ENCODE measurements around the gene PCCA.

PCCA gene

DNA sequence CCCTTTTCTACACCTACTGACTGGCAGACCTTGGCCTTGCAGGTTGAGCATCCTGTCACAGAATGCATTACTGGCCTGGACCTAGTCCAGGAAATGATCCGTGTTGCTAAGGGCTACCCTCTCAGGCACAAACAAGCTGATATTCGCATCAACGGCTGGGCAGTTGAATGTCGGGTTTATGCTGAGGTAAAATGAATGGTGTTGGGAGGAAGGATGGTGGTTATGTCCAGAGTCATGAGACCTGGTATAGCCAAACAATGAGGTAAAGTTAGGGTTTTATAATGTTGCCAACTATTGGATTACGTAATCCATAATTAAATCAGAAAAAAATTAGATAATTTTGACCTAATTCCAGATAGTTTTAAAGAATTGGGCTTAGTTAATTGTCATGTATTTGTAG is 212.5 kb downstream of the PCCA start:
- peaks cover 0 to 4% (median 0%) of the 10 kb centered on the region in 3 donors for H3K36me3 ChIP-seq
- H3K27me3 ChIP-seq = no peaks in the 10 kb centered on the region
- intact Hi-C loops (cut with DNase I; ENCODE audit: low total_unique reads) = no loop called here
- no peak overlapping the region for H3K4me3 ChIP-seq
- TF ChIP-seq CTCF (IDR thresholded peaks at IDR 0.05) = no peak
- peaks cover 0 to 5% (median 0%) of the 10 kb centered on the region in 4 donors for H3K4me1 ChIP-seq
- no peaks in the 10 kb centered on the region for H3K9me3 ChIP-seq
- H3K27ac ChIP-seq = no peak overlapping the region
- no peak for DNase-seq

GRCh38 chr13:100302391-100302790 is 213.5 kb downstream of the PCCA start:
- DNase-seq = no peak
- H3K27me3 ChIP-seq = no peaks in the 10 kb centered on the region
- H3K4me3 ChIP-seq = no peak overlapping the region
- intact Hi-C loops (cut with DNase I; ENCODE audit: low total_unique reads) = no loop called here
- H3K4me1 ChIP-seq = peaks cover 0 to 5% (median 0%) of the 10 kb centered on the region in 4 donors
- TF ChIP-seq CTCF (IDR thresholded peaks at IDR 0.05) = no peak
- no peak overlapping the region for H3K27ac ChIP-seq
- peaks cover 0 to 4% (median 0%) of the 10 kb centered on the region in 3 donors for H3K36me3 ChIP-seq
- H3K9me3 ChIP-seq = no peaks in the 10 kb centered on the region

DNA sequence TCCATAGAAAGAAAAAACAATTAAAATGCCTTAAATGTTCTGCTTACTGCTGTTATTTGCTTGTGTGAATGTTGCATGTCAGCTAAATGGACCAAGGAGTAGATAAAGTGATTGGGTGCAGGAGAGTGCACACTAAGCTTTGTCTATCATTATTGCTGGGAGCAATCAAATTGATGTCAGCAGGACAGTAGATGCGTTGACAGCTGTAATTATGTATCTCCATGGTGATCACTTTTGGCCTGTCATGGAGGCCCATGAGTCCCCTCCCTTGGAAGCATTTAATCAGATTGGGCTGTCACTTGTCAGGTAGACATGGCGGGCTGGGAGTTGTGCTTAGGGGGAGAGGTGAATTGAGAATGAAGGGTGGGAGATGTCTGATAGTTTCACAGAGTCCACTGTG is 215.3 kb downstream of the PCCA start:
- Histone ChIP-seq H3K27me3 (no peaks in the 10 kb centered on the region), H3K4me1 (peaks cover 0 to 5% (median 0%) of the 10 kb centered on the region in 4 donors), H3K4me3 (no peak overlapping the region), H3K27ac (no peak overlapping the region), H3K9me3 (no peaks in the 10 kb centered on the region), H3K36me3 (peaks cover 0 to 7% (median 0%) of the 10 kb centered on the region in 3 donors)
- no peak for TF ChIP-seq CTCF (IDR thresholded peaks at IDR 0.05)
- intact Hi-C loops (cut with DNase I; ENCODE audit: low total_unique reads) = no loop called here
- DNase-seq = no peak

- Histone ChIP-seq H3K36me3 (peaks cover 0 to 8% (median 4%) of the 10 kb centered on the region in 3 donors), H3K9me3 (no peaks in the 10 kb centered on the region), H3K4me1 (peaks cover 0 to 5% (median 0%) of the 10 kb centered on the region in 4 donors), H3K27me3 (no peaks in the 10 kb centered on the region), H3K4me3 (no peak overlapping the region), H3K27ac (no peak overlapping the region)
- DNase-seq = no peak
- intact Hi-C loops (cut with DNase I; ENCODE audit: low total_unique reads) = no loop called here
- TF ChIP-seq CTCF (IDR thresholded peaks at IDR 0.05) = no peak
Observed at GRCh38 chr13:100305398-100305797, 216.5 kb downstream of the PCCA start.

DNA sequence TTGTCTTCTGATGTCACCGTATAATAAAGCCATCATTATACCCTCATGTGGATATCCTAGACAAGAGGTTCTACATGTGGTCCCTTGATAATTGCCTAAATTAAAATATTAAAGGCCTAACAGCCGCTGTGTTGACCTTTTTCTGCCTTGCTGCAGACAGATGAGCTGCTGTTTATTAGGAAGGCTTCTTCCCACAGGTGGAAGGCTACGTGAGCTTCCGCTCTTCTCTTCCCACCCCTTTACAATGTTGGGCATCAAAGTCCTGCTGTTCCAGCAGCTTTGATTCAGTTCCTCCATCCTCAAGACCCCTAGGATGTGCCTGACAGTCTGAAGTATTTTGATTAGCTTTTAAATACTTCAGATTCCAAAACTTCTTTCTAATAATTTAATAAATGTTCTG is 217.1 kb downstream of the PCCA start:
- no peak for DNase-seq
- Histone ChIP-seq H3K36me3 (peaks cover 0 to 9% (median 4%) of the 10 kb centered on the region in 3 donors), H3K27me3 (no peaks in the 10 kb centered on the region), H3K4me1 (peaks cover 0 to 5% (median 0%) of the 10 kb centered on the region in 4 donors), H3K4me3 (no peak overlapping the region), H3K9me3 (no peaks in the 10 kb centered on the region), H3K27ac (no peak overlapping the region)
- TF ChIP-seq CTCF (IDR thresholded peaks at IDR 0.05) = no peak
- intact Hi-C loops (cut with DNase I; ENCODE audit: low total_unique reads) = no loop called here
